Spleen (tissue), 7 donors: ENCODE data around the gene SOS1.

Experiments used
- CTCF ChIP-seq, 11 experiments: fragments of 200-600 bp in 7 of 11; fragments of 450-650 bp in 4 of 11; sonication (generic) in 4 of 11; IDR thresholded peaks in 8 of 11; conservative IDR thresholded peaks in 3 of 11; 1 replicate in 7 of 11; 2 replicates in 4 of 11; pipeline versions ENCODE4 v1.4.0 to v1.8.0; 2016 to 2021; ENCODE audit warnings: antibody characterized with exemption in 11 of 11, inconsistent platforms in 4 of 11, mild to moderate bottlenecking in 1 of 11
- POLR2A ChIP-seq, 3 donors: fragments of 450-650 bp; IDR thresholded peaks; one replicate each; pipeline ENCODE4 v1.5.1; 2017; ENCODE audit warnings: antibody characterized with exemption in 3 of 3, mild to moderate bottlenecking in 1 of 3
- POLR2AphosphoS5 ChIP-seq, 3 donors: sonication (generic); formaldehyde crosslinking; IDR thresholded peaks; one replicate each; pipeline ENCODE4 v1.5.1; 2017; ENCODE audit warnings: antibody characterized with exemption in 3 of 3
- donor health status: DM: no; HTN: no; CAD: no; lungs with moderate emphysema.
- donor health status: DM: no; HTN: no; CAD: no.
- donor health status: DM: no; HTN: no; CAD: no.

GRCh38 chr2:39015424-39015823 is 105.4 kb downstream of the SOS1 start:
- no peak for TF ChIP-seq POLR2A (IDR thresholded peaks at IDR 0.05)
- no peak for TF ChIP-seq POLR2AphosphoS5 (IDR thresholded peaks at IDR 0.05)
- no peak for TF ChIP-seq CTCF (IDR thresholded peaks at IDR 0.05 in 8 of 11, conservative IDR thresholded peaks at IDR 0.05 in 3 of 11)
